ENCODE measurements around the gene CPEB4.

DNA sequence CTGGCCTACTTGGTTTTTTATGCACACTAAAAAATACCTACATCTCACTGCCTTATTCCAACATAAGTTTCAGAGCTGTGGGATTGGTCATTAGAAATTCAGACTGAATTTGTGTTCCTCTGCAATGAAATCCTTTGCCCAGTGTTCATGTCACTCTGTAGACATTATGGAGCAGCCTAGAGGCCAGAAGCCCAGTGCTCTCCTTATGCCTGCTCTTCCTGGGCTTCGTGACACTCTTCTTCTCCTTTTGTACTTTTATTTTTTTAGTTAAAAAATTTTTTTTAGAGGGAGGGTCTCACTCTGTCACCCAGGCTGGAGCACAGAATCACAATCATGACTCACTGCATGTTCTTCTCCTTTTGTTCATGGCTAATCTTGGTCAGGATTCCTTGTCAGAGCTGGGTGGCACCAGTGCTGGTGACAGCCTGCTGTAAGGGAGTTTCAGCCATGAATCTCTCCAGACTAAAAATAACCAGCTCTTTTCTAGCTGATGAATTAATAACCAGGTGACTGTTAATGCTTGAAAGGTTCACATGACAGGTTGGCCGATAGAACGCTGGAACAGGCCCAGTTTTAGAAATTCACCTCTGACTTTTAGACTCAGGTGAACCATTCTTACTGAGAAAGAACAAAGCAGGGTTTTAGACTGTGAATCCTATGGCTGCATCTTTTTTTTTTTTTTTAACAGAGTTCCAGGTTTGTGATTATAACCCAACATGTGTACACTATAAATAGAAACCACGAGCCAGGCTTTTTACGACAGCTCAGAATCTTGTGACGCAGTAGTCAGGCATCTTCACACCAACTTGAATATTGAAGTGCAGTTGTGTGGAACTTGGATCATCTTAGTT is 66.7 kb downstream of the CPEB4 start:
- TF ChIP-seq, protein P1, sequence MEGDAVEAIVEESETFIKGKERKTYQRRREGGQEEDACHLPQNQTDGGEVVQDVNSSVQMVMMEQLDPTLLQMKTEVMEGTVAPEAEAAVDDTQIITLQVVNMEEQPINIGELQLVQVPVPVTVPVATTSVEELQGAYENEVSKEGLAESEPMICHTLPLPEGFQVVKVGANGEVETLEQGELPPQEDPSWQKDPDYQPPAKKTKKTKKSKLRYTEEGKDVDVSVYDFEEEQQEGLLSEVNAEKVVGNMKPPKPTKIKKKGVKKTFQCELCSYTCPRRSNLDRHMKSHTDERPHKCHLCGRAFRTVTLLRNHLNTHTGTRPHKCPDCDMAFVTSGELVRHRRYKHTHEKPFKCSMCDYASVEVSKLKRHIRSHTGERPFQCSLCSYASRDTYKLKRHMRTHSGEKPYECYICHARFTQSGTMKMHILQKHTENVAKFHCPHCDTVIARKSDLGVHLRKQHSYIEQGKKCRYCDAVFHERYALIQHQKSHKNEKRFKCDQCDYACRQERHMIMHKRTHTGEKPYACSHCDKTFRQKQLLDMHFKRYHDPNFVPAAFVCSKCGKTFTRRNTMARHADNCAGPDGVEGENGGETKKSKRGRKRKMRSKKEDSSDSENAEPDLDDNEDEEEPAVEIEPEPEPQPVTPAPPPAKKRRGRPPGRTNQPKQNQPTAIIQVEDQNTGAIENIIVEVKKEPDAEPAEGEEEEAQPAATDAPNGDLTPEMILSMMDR (IDR thresholded peaks at IDR 0.05): no peak
- no peak for TF ChIP-seq POLR2A (IDR thresholded peaks at IDR 0.05)

Data from gastroesophageal sphincter (tissue), 3 donors.